GM21528 (cell line): ENCODE results near the gene SAP30L.

ENCODE experiments used
- ATAC-seq: cut with Tn5 transposase; IDR thresholded peaks from one replicate; pipeline ENCODE4 v1.9.1; 2021; ENCODE audit warnings: mild to moderate bottlenecking, moderate library complexity; ENCODE audit not compliant: unreplicated experiment, low FRiP score

Gene SAP30L

GRCh38 chr5:154460172-154460571 is 14.4 kb downstream of the SAP30L start:
- ATAC-seq = no peak

- no peak for ATAC-seq
Measured at GRCh38 chr5:154461531-154461930, 15.7 kb downstream of the SAP30L start.

- no peak for ATAC-seq
Measured at GRCh38 chr5:154464438-154464837, 18.6 kb downstream of the SAP30L start.

- ATAC-seq = no peak
Measured at GRCh38 chr5:154465169-154465568, 19.4 kb downstream of the SAP30L start.

DNA sequence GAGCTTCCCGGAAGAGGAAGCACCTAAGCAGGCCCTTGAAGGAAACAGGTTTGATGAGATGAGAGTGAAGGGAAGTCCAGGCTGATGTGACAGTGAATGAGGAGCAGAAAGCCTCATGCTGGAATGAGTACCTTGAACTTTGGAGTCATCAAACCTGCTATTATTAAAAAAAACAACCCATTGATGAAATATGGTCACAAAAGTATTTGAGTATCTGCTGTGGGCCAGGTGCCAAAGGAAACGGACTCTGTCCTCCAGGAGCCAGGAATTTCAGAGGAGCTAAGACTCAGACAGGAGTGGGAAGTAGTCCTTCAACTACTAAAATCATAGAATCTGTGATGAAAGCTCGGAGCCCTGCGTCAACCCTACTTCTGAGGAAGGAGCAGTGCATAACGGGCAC is 20.4 kb downstream of the SAP30L start:
- ATAC-seq = no peak

GRCh38 chr5:154466671-154467070 is 20.9 kb downstream of the SAP30L start:
- no peak for ATAC-seq

GRCh38 chr5:154467655-154468354 is 22.0 kb downstream of the SAP30L start:
- peak; percentile 84 for ATAC-seq

DNA sequence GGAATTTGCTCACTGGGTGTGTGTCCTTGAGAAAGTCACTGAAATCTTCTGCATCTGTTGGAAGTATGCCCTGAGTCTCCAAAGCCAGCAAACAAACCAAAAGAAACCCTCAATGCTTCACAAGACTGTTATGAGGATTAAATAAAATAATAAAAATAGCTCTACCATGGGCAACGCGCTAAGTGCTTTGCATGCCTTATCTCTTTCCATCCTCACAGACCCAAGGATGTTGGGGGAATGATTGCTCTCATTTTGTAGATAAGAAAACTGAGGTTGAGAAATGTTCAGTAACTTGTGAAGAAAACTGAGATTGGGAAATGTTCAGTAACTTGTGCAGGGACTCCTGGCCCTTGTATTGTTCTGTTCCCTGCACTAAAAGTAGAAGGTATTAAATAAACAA is 24.3 kb downstream of the SAP30L start:
- ATAC-seq = no peak

DNA sequence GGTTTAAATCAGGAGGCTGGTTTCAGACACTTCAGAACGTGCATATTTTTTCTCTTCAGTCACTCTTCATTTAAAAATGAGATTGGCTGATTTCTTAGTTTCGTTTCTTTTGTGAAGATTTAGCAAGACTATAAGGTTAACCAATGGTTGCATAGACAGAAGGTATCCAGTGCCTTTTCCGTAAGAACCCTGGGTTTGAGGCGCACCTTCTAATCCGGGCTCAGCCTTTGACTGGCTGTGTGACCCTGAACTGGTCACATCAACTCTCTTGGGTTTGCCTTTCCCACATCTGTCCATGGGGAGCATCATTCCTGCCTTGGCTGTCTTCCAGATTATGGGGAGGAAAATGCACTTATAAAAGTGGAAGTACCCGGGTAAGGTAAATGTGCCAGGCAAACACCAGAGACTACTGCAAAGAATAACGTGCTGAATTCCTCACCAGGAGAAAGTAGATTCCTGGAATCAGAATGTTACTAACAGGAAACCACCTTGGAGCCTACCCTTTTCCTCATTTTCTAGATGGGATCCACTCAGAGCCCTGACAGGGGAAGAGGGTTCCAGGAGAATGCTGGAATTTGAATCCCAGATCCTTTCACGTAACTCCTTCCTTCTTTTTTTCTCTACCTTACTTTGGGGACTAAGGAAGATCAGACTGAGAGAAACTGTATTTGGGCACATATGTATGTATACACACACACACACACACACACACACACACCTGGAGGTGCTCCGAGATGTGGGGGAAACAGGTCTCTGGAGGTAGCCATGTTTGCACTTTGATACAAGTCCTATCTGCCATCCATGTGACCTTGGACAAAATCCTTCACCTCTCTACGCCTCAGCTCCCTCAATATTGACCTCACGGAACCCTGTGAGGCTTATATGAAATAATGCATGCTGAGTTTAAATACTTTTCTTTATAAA is 25.4 kb downstream of the SAP30L start:
- ATAC-seq = no peak

- ATAC-seq = no peak
Measured at GRCh38 chr5:154472871-154473580, 27.2 kb downstream of the SAP30L start.

GRCh38 chr5:154473581-154474283 is 27.9 kb downstream of the SAP30L start:
- ATAC-seq = no peak

DNA sequence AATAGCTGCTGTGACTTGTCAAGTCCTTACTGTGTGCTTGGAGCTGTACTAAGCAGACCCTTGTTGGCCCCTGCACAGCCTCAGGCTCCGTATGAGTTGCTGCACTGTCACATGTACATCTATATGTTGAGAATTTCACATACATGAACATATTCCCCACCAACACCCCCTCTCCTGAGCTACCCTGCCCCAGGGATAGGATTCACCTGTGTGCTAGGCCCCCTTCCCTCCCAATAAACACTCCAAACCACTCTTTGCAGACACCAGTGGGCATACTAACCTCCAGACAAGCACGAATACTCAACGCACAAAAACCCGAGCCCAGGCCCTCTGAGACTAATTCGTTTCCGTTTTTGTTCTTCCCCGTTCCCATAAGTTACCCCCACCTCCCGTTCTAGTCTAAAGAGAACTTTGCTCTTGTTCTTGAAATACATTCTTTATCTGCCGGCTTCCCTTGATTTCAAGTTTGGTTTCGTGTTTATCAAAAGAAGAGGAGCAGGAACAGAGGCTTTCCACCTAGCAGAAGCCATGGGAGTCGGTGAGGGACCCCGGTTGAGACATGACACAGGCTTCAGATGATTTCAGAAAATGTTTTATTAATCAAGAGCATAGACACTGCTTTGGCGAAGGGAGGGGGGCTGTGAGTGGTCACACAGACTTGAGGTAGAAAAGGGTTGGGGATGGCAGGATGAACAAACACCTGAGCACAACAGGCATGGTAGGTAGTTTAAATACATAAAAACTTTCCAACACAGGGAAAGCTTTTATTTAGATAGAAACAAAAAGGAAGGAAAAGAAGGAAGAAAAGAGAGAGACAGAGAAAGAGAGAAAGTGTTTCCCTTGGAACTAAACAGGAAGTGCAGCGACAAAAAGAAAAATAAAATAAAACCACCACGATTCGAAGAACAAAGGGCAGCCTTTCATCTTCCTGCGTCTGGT is 28.9 kb downstream of the SAP30L start:
- no peak for ATAC-seq

DNA sequence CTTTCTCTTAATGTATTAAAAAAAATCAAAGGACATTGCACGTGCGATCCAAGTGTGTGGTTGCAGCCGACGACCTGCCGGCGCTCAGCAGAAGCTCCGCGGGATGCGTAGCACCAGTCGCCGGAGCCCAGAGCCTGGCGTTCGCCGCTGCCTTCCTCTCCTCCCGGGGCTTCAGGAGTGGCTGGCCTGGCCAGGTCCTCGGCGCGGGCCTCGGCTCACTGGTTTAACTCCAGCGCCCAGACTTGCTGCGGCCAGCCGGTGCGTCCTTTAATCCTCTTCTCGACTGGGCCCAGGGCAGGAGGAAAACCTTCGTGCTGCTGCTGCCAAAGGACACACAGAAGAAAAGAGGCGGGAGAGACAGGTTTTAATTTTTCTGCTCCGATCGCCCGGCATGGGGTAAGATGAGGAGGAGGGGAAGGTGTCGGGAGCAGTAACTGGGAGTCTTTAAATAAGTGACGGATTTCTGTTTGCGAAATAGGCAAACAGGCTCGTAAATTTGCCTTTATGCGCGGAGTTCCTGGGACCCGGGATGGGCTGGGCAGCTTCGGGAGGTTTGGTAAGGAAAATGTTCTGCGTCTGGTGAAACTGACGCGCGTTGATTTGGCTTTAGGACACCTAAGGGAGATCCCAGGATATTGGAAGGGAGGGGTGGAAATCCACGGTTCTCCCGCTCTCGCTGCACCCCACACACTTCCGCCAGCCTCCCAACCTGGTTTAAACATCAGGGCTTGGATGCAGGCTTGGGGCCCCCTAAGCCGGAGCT is 30.0 kb downstream of the SAP30L start:
- no peak for ATAC-seq

- ATAC-seq = no peak
Measured at GRCh38 chr5:154476354-154477205, 30.8 kb downstream of the SAP30L start.

DNA sequence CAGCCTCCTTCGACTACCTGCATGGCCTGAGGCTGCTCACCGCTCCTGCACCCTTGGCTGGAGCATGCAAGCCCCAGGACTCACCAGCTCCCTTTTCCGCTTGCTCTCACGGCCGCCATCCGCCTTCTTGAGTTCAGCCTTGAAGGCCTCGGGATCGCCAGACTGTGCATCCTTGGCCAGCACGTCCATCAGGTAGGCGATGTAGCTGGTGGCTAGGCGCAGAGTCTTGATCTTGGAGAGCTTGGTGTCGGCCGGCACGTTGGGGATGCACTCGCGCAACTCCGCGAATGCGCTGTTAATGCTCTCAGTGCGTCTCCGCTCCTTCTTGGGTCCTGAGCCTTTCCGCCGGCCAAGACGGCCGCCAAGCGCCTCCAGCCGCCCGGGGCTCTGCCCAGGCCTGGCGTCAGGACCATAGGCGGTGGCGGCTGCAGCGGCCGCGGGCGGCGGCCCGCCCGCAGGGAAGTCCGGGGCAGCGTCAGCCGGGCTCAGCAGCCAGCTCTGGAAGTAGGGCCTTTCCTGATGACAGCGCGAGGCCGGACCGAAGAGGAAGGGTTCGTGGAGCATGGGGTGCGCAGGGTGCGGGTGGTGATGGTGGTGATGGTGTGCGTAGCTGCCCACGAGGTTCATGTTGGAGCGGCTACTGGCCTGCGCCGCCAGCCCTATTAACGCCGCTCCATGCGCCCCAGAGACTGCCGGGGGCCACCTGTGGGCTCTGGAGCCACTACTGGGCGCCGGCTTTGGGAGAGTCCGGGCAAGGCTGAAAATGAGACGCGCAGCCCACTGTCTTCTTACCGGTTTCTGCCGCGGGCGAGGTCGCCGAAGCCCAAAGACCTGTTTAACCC is 31.8 kb downstream of the SAP30L start:
- no peak for ATAC-seq

- ATAC-seq = no peak
Measured at GRCh38 chr5:154478224-154478565, 32.4 kb downstream of the SAP30L start, which contains the start of gene HAND1. Gene HAND1, minus strand, starts transcription at chr5:154478227. Its CDS starts 219 bp downstream, at chr5:154478008.

DNA sequence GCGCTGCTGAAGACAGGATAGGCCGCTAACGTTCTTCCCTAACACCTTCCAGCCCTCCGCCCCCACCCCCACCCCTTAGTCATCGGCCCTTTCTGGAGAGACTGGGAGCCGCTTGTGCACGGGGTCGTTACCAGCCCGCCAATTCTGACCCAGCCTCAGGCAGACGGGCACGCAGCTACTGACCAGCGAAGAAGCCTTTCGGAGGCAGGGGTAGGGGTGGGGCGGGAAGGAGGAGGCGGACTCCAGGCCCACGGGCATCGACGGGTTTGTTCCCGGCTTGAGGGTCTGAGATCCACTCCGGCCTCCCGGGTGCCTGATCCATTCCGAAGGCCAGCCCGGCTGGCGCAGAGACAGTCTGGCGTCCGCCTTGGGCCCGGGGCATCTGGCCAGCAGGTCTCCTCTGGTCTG is 33.0 kb downstream of the SAP30L start:
- no peak for ATAC-seq
